Measurements from ENCODE around the gene PAX6. TPM values are rescaled to one million over a fixed set of nuclear protein-coding genes. Genes with fewer than 3 reads are reported as not detected.
A peak's percentile ranks its signal among the peaks of the same experiment; 100 is the strongest.

PAX6 gene
- total and polyA plus RNA-seq, 2 of the 4 experiments (the other 2 are of a cell fraction): not detected

- Histone ChIP-seq H2BK20ac (ENCODE audit: low read depth, low read length) (no peak overlapping the region), H4K8ac (ENCODE audit: low read depth in 2 of 2, low read length in 2 of 2) (no peak overlapping the region), H3K56ac (ENCODE audit: extremely low read depth, insufficient read depth, low read length) (no peak overlapping the region), H3K27ac (ENCODE audit: insufficient read depth, low read length) (no peak overlapping the region), H2BK5ac (ENCODE audit: low read depth, low read length, poor library complexity, severe bottlenecking) (no peak overlapping the region), H4K5ac (ENCODE audit: low read depth, low read length) (no peak overlapping the region), H2AK5ac (ENCODE audit: low read depth, low read length) (no peak overlapping the region), H3K4me2 (ENCODE audit: low read depth, low read length) (peak overlapping the region; percentile 91), H3K36me3 (ENCODE audit: control insufficient read depth, insufficient read depth, low read length) (no peaks in the 10 kb centered on the region), H3K79me1 (ENCODE audit: low read depth in 1 of 2, low read length in 2 of 2) (no peaks in the 10 kb centered on the region), H3K4ac (ENCODE audit: low read depth, low read length) (no peak overlapping the region; the same call in 1 of the 2 replicates), H3K9ac (ENCODE audit: low read depth, low read length) (no peak overlapping the region), H3K4me3 (ENCODE audit: insufficient read depth, low read depth, low read length) (peak overlapping the region; percentile 33), H3K27me3 (ENCODE audit: control insufficient read depth, insufficient read depth, low read length) (peaks cover 86% of the 10 kb centered on the region), H2AK9ac (replicated peaks; ENCODE audit: low read depth, low read length, poor library complexity) (no peak overlapping the region), H3K9me3 (ENCODE audit: control insufficient read depth, insufficient read depth, low read length) (peaks cover 15% of the 10 kb centered on the region), H4K20me1 (ENCODE audit: insufficient read depth, low read length) (no peaks in the 10 kb centered on the region), H2BK15ac (ENCODE audit: low read depth, low read length) (no peak overlapping the region), H3K4me1 (ENCODE audit: control insufficient read depth, insufficient read depth, low read length) (peaks cover 8% of the 10 kb centered on the region), H3K14ac (replicated peaks; ENCODE audit: low read depth, low read length) (no peak overlapping the region), H4K91ac (ENCODE audit: insufficient read depth, low read depth, low read length) (no peak overlapping the region), H3K23ac (ENCODE audit: low read depth, low read length) (no peak overlapping the region; the same call in 1 of the 2 replicates), H2BK120ac (ENCODE audit: low read depth, low read length) (no peak overlapping the region), H3K18ac (ENCODE audit: low read depth, low read length) (no peak overlapping the region), H3K9me1 (ENCODE audit: insufficient read depth, low read length) (no peaks in the 10 kb centered on the region; the same call in 1 of the 2 replicates), H2AFZ (replicated peaks; ENCODE audit: low read length, poor library complexity) (peak overlapping the region; percentile 54)
- ATAC-seq (ENCODE audit: low read depth) (peak; percentile 58), DNase-seq (no peak)
- WGBS, 2 experiments (ENCODE audit: extremely low coverage in 2 of 2, insufficient read length in 1 of 2): 11% methylated on average over 9 of the region's 55 CpGs; no CpG with 5 or more reads in 1 of the 2 experiments
- in situ Hi-C loops (cut with MboI; ENCODE audit: low sequenced_read_pairs) (no loop called here), dilution Hi-C loops (cut with HindIII; ENCODE audit: low sequenced_read_pairs, unreplicated experiment) (no loop called here), intact Hi-C loops (cut with micrococcal nuclease) (no loop called here)
- CTCF ChIA-PET: no interaction called here
- TF ChIP-seq, protein P1, sequence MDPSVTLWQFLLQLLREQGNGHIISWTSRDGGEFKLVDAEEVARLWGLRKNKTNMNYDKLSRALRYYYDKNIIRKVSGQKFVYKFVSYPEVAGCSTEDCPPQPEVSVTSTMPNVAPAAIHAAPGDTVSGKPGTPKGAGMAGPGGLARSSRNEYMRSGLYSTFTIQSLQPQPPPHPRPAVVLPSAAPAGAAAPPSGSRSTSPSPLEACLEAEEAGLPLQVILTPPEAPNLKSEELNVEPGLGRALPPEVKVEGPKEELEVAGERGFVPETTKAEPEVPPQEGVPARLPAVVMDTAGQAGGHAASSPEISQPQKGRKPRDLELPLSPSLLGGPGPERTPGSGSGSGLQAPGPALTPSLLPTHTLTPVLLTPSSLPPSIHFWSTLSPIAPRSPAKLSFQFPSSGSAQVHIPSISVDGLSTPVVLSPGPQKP (IDR thresholded peaks at IDR 0.05; ENCODE audit: borderline replicate concordance, low read depth, low read length): no peak
- no peak for TF ChIP-seq RAD21 (IDR thresholded peaks at IDR 0.05; ENCODE audit: low read length)
- TF ChIP-seq SMC3 (IDR thresholded peaks at IDR 0.05; ENCODE audit: low read depth, low read length): no peak
- no peak for TF ChIP-seq MAZ (IDR thresholded peaks at IDR 0.05; ENCODE audit: borderline replicate concordance, low read depth, low read length)
- no peak for TF ChIP-seq BHLHE40 (IDR thresholded peaks at IDR 0.05; ENCODE audit: low read depth, low read length)
- no peak for TF ChIP-seq RCOR1 (IDR thresholded peaks at IDR 0.05; ENCODE audit: insufficient replicate concordance, low read length)
- POLR2A ChIA-PET (ENCODE audit: unreplicated experiment): no interaction called here
- no TSS peak for BruUV-seq (replicated peaks)
These were observed 15.7 kb upstream of the PAX6 start for GRCh38 chr11:31826536-31827438.

Data from IMR-90 (cell line).